ENCODE measurements around the gene BTNL2.

- TF ChIP-seq, protein P1, sequence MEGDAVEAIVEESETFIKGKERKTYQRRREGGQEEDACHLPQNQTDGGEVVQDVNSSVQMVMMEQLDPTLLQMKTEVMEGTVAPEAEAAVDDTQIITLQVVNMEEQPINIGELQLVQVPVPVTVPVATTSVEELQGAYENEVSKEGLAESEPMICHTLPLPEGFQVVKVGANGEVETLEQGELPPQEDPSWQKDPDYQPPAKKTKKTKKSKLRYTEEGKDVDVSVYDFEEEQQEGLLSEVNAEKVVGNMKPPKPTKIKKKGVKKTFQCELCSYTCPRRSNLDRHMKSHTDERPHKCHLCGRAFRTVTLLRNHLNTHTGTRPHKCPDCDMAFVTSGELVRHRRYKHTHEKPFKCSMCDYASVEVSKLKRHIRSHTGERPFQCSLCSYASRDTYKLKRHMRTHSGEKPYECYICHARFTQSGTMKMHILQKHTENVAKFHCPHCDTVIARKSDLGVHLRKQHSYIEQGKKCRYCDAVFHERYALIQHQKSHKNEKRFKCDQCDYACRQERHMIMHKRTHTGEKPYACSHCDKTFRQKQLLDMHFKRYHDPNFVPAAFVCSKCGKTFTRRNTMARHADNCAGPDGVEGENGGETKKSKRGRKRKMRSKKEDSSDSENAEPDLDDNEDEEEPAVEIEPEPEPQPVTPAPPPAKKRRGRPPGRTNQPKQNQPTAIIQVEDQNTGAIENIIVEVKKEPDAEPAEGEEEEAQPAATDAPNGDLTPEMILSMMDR (IDR thresholded peaks at IDR 0.05 in 8 of 11, conservative IDR thresholded peaks at IDR 0.05 in 3 of 11): no peak
- TF ChIP-seq POLR2AphosphoS5 (IDR thresholded peaks at IDR 0.05): no peak
- no peak for TF ChIP-seq POLR2A (IDR thresholded peaks at IDR 0.05)
These were observed 42.2 kb upstream of the BTNL2 start for GRCh38 chr6:32449088-32449736.
